ENCODE data around the gene TMED4. TPM values are rescaled to one million over a fixed set of nuclear protein-coding genes. Genes with fewer than 3 reads are reported as not detected.

The TMED4 gene
- 84.8 and 126 TPM in 2 replicates for total RNA-seq

GRCh38 chr7:44581879-44582603, at the start of gene TMED4:
Gene TMED4 (minus strand): TSS chr7:44582231. CDS start chr7:44582206, 25 bp downstream.

GRCh38 chr7:44606341-44607140, 24.5 kb upstream of the TMED4 start, which contains the start of gene OGDH:
Gene OGDH (plus strand): TSS chr7:44606627. CDS start chr7:44624344, 17,717 bp downstream.

GRCh38 chr7:44573464-44574286, 8.4 kb downstream of the TMED4 start, which contains the start of gene DDX56:
Gene DDX56 (minus strand): TSS chr7:44573908. CDS start chr7:44573895, 13 bp downstream.

GRCh38 chr7:44541028-44541869, 40.8 kb downstream of the TMED4 start, which contains the start of gene NPC1L1:
Gene NPC1L1 (minus strand): TSS chr7:44541330. CDS start chr7:44541259, 71 bp downstream.

Other genes starting within 250 kb of the TMED4 start
- gene NUDCD3, start 91.6 kb downstream of the TMED4 start, total RNA-seq: 34.7 and 61.1 TPM in 2 replicates
- gene NPC1L1, start 40.9 kb downstream of the TMED4 start, total RNA-seq: not detected in 2 replicates
- 62.3 and 67.3 TPM in 2 replicates for gene DDX56, start 8.3 kb downstream of the TMED4 start, total RNA-seq
- gene OGDH, start 24.4 kb upstream of the TMED4 start, total RNA-seq: 113 and 126 TPM in 2 replicates
- 7.1 and 10.1 TPM in 2 replicates for gene ZMIZ2, start 166.6 kb upstream of the TMED4 start, total RNA-seq
- gene PPIA, start 214.4 kb upstream of the TMED4 start, total RNA-seq: 3,984 and 4,923 TPM in 2 replicates

Measured in myometrial cell (primary cell).